GM08714 (cell line): ENCODE results near the gene AOX1.
"Not testable (repeated sequence)": the region's sequence is repeated elsewhere in the genome, so short reads cannot be mapped to it uniquely, and the experiment has no call there.

Source experiments
- H3K4me3 ChIP-seq: fragments of 200-500 bp; sonication (Bioruptor generic); 2 replicates; pipeline ENCODE4 v1.5.1; 2014; ENCODE audit warnings: mild to moderate bottlenecking, low read length, inconsistent platforms
- ZNF274 ChIP-seq: IDR thresholded peaks from 2 replicates; pipeline ENCODE4 v1.6.1; 2012; ENCODE audit warnings: mild to moderate bottlenecking, low read depth, low read length

The AOX1 gene

GRCh38 chr2:200703926-200704637, 118.3 kb downstream of the AOX1 start:
- no peak for TF ChIP-seq ZNF274
- no peak overlapping the region for H3K4me3 ChIP-seq

- H3K4me3 ChIP-seq: no peak overlapping the region
- TF ChIP-seq ZNF274: no peak
Observed at GRCh38 chr2:200705305-200706041, 119.7 kb downstream of the AOX1 start.

- TF ChIP-seq ZNF274: no peak
Observed at GRCh38 chr2:200708943-200709342, 123.1 kb downstream of the AOX1 start.

GRCh38 chr2:200713003-200713703, 127.3 kb downstream of the AOX1 start:
- TF ChIP-seq ZNF274: no peak
- peak overlapping the region; percentile 7; the same call in 1 of the 2 replicates for H3K4me3 ChIP-seq

More at GRCh38 chr2:200708943-200709342, 123.1 kb downstream of the AOX1 start:
- no peak overlapping the region for H3K4me3 ChIP-seq

GRCh38 chr2:200713704-200714064, 127.9 kb downstream of the AOX1 start:
- H3K4me3 ChIP-seq: no peak overlapping the region; the same call in 1 of the 2 replicates
- TF ChIP-seq ZNF274: no peak

GRCh38 chr2:200715014-200715413, 129.2 kb downstream of the AOX1 start:
- H3K4me3 ChIP-seq: not testable (repeated sequence)

- H3K4me3 ChIP-seq: no peak overlapping the region
- no peak for TF ChIP-seq ZNF274
Observed at GRCh38 chr2:200716386-200716785, 130.6 kb downstream of the AOX1 start.
